KG1 (cell line): ENCODE results near the gene DNM1.

Experiments
- DNase-seq: peaks from one replicate; lab custom pipeline; 2025; lab: John Stamatoyannopoulos, UW

Gene DNM1

GRCh38 chr9:128203024-128203706 is at the start of gene DNM1:
TSS of gene DNM1 (plus strand) at chr9:128203379. CDS start at chr9:128203471, 92 bp downstream.
- DNase-seq: peak; percentile 60

DNA sequence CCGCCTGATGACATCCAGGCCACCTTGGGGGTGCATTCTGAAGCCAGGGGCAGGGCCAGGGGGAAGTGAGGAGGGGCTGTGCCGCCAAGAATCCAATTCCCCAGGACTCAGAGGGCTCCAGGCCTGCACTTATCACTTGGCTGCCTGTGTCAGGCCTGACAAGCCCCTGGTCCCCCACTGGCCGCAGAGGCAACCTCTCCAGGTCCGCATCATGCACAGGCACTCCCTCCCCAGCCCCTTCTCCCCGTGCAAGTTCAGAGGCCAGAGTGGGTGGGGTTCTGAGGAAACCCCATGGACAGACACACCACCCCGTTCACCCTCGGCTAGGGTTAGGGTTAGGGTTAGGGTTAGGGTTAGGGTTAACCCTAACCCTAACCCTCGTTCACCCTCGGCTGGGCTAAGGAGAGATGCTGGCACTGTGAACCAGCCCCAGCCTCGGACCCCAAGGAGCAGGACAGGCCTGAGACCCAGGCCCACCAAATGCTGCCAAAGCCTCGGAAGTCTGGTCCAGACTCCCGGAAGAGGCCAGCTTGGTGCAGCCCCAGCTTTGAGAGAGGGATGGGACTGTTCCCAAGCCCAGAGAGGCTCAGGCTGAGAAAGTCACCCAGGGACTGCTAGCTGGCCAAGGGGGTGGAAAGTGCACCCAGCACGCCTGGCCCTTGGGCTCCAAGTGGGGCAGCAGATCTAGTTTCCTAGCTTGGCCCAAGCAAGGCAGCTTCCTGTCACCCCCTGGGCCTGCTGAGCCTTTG is 49.1 kb upstream of the DNM1 start:
- no peak for DNase-seq

DNA sequence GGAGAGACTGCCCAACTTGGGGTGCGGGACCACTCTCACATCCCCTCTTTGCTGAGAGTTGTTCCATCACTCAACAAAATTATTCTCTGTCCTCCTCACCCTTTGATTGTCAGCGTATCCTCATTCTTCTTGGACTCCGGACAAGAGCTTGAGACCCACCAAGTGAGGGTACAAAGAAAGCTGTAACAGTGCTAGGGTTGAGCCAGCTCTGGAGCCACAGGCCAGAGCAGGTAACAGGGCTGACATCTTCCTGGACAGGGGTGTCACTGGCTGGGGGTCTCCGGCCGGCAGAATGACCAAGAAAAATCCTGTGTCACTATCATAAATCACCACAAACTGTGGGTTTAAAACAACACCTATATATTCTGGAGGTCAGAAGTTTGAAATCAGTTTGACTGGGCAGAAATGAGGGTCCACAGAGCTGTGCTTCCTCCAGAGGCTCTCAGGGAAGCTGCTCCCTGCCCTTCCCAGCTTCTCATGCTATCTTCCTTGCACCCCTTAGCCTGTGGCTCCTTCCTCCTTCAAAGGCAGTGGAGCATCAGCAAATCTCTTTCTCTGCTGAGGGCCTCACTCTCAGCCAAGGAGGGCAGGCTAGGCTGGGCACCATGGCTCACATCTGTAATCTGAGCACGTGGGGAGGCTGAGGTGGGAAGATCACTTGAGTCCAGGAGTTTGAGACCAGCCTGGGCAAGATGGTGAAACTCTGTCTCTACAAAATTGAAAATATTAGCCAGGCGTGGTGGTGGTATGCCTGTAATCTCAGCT is 47.3 kb upstream of the DNM1 start:
- DNase-seq: no peak

DNA sequence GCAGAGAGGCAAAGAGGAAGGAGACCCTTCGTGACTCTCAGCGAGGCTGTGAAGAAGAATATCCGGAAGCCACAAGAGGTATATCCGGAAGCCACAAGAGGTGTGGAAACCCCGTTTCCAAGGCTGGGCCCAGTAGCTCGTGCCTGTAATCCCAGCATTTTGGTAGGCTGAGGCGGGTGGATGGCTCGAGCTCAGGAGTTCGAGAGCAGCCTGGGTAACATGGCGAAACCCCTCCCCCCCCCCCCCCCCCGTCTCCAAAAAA is 43.7 kb upstream of the DNM1 start:
- DNase-seq: peak; percentile 59

DNA sequence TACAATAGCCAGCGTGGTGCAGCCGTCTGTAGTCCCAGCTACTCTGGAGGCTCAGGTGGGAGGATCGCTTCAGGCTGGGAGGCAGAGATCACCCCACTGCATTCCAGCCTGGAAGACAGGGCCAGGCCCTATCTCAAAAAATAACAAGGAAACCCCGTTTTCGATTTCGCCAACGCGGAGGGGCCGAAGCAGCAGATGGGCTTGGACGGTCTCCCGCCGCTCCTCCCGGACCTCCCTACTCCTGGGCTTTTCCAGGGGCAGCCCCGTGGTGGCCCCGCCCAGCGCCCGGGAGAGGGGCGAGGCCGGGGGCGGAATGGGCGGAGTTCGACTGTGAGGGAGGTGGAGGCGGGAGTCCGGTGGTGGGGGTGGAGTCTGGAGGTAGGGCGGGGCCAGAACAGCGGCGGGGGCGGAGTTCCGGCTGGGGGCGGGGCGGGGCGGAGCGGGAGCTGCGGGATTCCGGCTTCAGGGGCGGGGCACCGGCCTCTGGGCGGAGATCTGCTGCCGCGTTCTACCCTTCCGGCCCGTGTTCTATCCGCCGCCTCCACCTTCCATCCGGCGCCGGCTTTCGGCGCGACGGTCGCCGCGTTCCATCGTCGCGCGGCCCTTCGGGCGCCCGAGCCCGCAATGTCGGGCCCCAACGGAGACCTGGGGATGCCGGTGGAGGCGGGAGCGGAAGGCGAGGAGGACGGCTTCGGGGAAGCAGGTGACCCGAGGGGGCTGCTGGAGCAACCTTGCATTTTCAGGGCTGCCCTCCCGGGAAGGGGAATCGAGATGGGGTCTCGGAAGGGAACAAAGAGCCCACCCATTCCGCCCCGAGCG is 43.2 kb upstream of the DNM1 start, which contains the start of gene BBLN:
Gene BBLN, plus strand, starts transcription at position 482 of the 819 bp plus-strand sequence. Its CDS starts 143 bp downstream, at position 625.
- peak; percentile 67 for DNase-seq

DNA sequence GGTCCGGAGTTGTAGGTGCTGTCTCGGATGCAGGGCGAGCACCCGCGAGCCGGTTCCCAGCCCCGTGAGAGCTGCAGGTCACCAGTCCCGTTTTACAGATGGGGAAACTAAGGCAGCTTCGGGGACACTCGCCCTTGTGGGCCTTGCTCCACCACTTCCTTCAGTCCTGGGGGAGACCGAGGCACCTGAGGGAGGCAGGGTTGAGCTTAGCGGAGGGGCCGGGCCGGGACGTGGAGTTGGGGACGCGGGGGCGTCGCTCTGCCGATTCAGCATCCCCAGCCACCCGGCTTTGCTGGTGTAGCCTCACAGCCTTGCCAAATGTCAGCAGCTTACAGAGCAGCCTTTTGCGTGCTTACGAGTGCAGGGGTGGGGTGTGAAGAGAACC is 42.6 kb upstream of the DNM1 start:
- no peak for DNase-seq

DNA sequence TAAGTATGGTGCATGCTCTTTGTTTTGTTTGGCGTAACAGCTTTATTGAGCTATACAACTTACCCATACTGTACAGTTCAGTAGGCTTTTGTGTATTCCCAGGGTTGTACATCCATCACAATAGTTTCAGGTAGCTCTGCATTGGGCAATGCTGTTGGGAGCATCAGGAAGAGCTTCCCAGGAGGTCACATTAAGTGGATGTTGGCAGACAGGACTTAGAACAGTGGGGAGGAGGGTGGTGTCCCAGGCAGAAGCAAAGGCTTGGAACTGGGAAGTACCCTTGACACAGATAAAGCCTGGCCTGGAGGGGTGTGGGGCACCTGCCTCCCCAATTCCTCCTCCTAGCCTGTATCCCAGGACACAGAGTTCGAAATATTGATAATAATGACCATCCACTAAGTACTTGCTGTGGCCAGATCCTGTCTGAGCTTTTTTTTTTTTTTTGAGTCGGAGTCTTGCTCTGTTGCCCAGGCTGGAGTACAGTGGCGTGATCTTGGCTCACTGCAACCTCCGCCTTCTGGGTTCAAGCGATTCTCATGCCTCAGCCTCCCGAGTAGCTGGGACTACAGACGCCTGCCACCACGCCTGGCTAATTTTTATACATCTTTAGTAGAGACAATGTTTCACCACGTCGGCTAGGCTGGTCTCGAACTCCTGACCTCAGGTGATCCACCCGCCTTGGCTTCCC is 41.8 kb upstream of the DNM1 start:
- no peak for DNase-seq

GRCh38 chr9:128162215-128163026 is 40.8 kb upstream of the DNM1 start:
- no peak for DNase-seq

DNA sequence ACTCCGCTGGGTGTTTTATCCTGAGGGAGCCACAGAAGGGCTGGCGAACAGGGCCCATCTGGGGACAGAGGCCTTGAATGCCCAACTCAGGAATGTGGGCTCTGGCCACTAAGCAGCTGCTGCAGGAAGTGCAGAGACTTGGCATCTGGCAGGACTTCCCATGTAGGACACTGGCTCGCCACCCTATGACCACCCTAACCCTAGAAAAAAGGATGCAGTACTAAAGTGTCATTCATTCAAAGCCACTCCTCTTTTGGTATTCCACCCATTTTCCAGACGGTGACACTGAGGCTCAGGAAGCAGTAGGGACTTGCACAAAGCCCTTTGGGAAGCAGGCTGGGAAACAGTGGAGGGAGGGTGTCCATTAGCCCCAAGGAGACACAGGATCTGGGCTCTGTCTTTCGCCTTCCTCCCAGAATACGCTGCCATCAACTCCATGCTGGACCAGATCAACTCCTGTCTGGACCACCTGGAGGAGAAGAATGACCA is 40.1 kb upstream of the DNM1 start:
- no peak for DNase-seq

GRCh38 chr9:128163523-128164306 is 39.5 kb upstream of the DNM1 start:
- no peak for DNase-seq

DNA sequence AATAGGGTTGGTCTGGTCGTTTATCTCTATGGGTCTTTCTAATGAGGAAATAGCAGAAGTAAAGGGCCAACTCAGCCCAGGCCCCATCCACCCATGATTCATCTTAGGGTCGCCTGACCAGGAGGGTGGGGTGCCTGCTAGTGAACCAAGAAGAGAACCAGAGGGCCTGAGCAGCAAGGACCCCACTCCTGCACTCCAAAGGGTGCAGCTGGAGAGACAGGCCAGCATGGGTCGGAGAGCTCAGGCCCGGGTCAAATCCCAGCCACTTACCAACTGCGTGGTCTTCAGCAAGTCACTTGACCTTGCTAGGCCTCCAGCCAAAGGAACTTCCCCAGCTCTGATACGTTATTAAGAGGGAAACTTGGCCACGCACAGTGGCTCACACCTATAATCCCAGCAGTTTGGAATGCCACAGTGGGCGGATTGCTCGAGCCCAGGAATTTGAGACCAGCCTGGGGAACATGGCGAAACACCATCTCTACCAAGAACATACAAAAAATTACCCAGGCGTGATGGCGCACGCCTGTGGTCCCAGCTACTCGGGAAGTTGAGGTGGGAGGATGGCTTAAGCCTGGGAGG is 38.8 kb upstream of the DNM1 start:
- no peak for DNase-seq

DNA sequence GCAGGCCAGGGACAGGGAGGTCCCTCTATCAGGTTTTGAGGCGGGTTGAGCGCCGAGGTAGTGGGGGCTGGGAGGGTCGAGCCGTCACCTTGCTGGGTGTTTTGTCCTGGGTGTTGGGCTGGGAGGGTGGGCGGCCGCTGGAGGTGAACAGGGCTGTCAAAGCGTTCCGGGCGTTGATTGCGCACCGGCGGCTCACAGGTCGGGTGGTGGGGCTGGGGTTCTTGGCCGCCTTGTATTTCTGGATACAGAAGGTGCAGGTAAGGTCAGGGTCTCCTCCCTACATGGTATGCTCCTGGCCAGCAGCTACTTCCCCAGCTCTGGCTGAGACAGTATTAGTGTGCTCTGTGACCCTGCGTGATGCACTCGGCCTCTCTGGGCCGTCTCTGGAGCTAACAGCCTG is 37.0 kb upstream of the DNM1 start:
- DNase-seq: no peak

DNA sequence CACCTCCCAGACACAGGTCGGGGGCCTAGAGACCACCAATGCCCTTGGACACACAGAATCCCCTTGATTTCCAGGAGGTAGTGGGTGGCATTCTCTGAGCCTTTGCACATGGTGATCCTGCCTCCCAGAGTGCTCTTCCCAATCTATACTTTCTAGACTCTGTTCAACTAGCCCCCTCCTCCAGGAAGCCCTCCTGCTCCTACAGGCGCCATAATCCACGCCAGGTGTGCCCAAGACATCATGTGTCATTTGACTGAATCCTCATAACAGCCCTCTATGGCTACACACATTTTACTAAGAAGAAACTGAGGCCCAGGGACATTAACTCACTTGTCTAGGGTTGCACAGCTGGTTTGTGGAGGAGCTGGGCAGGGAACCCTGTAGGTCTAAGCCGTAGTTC is 36.0 kb upstream of the DNM1 start:
- DNase-seq: no peak

DNA sequence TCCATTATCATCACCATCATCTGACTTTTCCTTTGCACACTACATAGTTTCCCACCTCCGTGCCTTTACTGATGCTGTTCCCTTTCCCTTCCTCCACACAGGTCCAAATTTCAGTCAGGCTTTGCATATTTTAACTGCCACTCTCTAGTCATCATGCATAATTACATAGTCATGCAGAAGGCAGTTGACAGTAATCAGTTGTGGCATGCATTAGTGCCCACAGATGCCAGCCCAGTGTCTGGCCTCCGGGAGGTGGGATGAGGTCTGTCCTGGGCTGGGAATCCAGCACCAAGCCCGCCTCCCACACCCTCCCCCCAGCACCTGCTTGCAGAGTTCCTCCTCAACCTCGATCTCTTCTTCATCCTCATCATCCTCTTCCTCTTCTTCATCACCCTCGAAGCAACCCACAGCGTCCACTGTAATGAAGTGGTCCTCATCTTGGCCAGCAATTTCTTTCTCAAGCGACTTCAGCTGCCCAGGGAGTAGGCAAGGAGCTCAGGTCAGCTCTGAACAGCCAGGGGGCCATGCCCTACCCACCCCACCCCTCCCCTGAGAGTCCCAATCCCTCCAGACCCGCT is 34.4 kb upstream of the DNM1 start:
- no peak for DNase-seq

GRCh38 chr9:128169492-128169891 is 33.7 kb upstream of the DNM1 start:
- no peak for DNase-seq

DNA sequence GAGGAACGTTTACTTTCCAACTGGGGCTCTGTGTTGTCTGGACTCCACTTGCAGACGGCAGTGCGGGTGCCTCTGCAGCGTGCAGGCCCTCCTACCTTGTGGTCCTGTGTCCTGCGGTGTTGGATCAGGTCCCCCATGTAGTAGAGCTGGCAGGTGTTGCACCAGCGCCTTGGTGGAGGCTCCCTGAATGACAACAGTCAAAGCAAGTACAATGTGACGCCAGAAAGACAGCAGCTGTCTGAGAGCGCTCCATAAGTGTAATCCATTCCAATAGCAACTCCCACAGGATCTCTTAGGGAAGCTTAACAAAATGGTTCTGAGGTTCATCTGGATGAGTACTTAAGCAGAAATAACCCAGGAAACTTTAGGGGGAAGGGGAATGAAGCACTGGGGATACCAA is 33.3 kb upstream of the DNM1 start:
- no peak for DNase-seq

DNA sequence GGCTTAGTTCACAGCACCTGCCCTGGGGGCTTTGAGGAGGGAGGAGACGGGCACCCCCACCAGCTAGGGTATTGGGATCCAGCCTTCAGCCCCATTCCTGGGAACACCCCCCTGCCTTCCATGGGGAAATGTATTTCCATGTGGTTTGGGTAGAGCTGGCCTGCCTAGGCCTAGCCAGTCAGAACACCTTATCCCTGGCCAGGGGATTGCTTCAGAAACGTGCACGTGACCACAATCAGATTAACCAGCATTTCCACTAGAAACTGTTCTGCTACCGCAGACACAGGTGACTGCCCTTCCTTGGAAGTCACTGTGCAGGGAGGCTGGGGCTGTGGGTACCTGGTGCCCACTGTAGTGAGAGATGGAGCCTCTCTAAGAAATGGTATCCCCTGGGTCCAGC is 29.1 kb upstream of the DNM1 start:
- no peak for DNase-seq

GRCh38 chr9:128175102-128175563 is 28.0 kb upstream of the DNM1 start:
- DNase-seq: no peak

GRCh38 chr9:128175726-128176125 is 27.5 kb upstream of the DNM1 start:
- DNase-seq: no peak
